Right atrium auricular region (tissue), 2 donors: Measurements from ENCODE around the gene VPS11. TPM values are rescaled to one million over a fixed set of nuclear protein-coding genes. Genes with fewer than 3 reads are reported as not detected.

Experiments
- DNase-seq: peaks from one replicate; pipeline ENCODE4 v3.0.0-alpha.2; 2019; ENCODE audit warnings: low spot score
- H3K27ac ChIP-seq, 2 donors: fragments of 200-600 bp; sonication (generic); 1 replicate in 1 of 2; 2 replicates in 1 of 2; pipeline ENCODE4 v1.5.1; 2016 to 2019
- H3K27me3 ChIP-seq, 2 donors: fragments of 200-600 bp; sonication (generic); one replicate each; pipeline versions ENCODE4 v1.5.1 to v1.6.0; 2017 to 2019
- H3K36me3 ChIP-seq: fragments of 200-600 bp; sonication (generic); one replicate; pipeline ENCODE4 v1.5.1; 2016
- H3K4me1 ChIP-seq, 2 donors: fragments of 200-600 bp; sonication (generic); one replicate each; pipeline versions ENCODE4 v1.5.1 to v1.6.0; 2017 to 2019
- H3K4me3 ChIP-seq, 2 donors: fragments of 200-600 bp; sonication (generic); 1 replicate in 1 of 2; 2 replicates in 1 of 2; pipeline ENCODE4 v1.5.1; 2017 to 2019; ENCODE audit warnings: mild to moderate bottlenecking in 1 of 2, moderate library complexity in 1 of 2
- H3K9me3 ChIP-seq, 2 donors: fragments of 200-600 bp; sonication (generic); one replicate each; pipeline ENCODE4 v1.5.1; 2019
- total RNA-seq, 2 donors: library from RNA; depleted of rRNA; stranded (reverse); fragments of >200 nt; gene quantifications; one replicate each; pipeline ENCODE4 v1.1.0, GENCODE V29; 2016
- TF ChIP-seq, protein P1 (sequence below), 2 donors: fragments of 200-600 bp; sonication (generic); IDR thresholded peaks; one replicate each; pipeline ENCODE4 v1.5.1; 2019; ENCODE audit warnings: antibody characterized with exemption in 2 of 2

The VPS11 gene
- total RNA-seq, 2 donors from 2014 or later = 22.0 to 23.7 TPM

DNA sequence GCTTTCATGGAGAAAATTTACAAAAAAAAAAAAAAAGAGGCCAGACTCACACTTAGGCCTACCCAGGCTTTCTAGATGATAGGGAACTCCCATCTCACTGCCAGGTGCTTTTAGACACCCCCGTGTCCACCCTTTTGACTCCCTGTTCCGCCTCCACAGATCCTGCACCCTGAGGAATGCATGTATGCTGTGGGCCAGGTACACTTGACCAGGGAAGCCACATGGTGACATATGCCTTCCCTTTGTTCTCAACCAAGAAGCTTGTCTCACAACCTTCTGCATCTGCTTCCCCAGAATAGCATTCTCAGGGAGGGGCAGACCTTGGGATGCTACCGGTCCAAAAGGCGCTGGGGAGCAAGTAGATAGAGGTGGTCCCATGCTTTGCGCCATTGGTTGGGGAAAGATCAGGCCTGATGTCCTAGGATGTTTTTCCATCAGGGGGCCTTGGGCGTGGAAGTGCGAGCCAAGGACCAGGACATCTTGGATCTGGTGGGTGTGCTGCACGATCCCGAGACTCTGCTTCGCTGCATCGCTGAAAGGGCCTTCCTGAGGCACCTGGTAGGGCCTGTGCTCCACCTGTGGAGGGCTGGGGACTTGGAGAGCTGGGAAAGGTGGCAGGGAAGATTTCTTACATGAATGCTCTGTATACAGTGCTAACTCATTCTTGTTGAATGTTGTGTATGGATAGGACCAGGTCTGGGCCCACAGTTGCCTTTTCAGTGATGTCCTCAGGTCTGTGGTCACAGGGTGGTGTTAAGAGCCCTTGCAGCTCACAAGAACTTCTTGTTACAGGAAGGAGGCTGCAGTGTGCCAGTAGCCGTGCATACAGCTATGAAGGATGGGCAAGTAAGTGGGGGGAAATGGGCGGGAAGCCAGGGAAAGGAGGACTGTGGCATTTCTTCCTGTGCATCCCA is 24.6 kb downstream of the VPS11 start:
- TF ChIP-seq, protein P1, sequence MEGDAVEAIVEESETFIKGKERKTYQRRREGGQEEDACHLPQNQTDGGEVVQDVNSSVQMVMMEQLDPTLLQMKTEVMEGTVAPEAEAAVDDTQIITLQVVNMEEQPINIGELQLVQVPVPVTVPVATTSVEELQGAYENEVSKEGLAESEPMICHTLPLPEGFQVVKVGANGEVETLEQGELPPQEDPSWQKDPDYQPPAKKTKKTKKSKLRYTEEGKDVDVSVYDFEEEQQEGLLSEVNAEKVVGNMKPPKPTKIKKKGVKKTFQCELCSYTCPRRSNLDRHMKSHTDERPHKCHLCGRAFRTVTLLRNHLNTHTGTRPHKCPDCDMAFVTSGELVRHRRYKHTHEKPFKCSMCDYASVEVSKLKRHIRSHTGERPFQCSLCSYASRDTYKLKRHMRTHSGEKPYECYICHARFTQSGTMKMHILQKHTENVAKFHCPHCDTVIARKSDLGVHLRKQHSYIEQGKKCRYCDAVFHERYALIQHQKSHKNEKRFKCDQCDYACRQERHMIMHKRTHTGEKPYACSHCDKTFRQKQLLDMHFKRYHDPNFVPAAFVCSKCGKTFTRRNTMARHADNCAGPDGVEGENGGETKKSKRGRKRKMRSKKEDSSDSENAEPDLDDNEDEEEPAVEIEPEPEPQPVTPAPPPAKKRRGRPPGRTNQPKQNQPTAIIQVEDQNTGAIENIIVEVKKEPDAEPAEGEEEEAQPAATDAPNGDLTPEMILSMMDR (IDR thresholded peaks at IDR 0.05) = no peak
- H3K36me3 ChIP-seq = peaks cover 14% of the 10 kb centered on the region
- H3K27me3 ChIP-seq = no peaks in the 10 kb centered on the region
- no peak overlapping the region for H3K4me3 ChIP-seq
- H3K9me3 ChIP-seq = no peaks in the 10 kb centered on the region
- DNase-seq = no peak
- H3K27ac ChIP-seq = no peak overlapping the region
- H3K4me1 ChIP-seq = peaks cover 0 to 26% of the 10 kb centered on the region in 2 donors

DNA sequence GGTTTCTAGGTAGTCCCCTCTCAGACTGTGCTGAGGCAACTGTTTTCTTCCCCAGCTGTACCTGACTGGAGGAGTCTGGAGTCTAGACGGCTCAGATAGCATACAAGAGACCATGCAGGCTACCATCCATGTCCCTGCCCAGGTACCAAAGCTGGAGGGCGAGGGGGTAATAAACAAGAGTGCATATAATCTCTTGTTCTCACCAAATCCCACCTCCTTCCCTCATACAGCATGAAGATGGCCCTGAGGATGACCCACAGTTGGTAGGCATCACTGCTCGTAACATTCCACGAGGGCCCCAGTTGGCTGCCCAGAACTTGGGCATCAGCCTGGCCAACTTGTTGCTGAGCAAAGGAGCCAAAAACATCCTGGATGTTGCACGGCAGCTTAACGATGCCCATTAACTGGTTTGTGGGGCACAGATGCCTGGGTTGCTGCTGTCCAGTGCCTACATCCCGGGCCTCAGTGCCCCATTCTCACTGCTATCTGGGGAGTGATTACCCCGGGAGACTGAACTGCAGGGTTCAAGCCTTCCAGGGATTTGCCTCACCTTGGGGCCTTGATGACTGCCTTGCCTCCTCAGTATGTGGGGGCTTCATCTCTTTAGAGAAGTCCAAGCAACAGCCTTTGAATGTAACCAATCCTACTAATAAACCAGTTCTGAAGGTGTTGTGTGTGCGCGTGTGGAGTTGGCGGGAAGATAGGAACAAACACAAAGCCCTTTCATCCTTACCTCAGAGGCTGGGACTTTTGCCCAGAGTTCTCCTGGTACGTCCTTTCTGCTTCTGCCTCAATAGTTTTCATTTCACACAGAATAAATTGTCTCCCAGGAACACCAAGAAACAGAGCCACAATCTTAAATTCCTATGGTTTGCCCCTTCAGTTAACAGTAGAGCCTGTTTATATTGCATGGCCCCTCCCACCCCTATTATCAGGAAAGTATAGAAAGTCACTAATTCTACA is 25.5 kb downstream of the VPS11 start:
- H3K36me3 ChIP-seq = peaks cover 23% of the 10 kb centered on the region
- no peaks in the 10 kb centered on the region for H3K27me3 ChIP-seq
- DNase-seq = no peak
- H3K4me3 ChIP-seq = peak overlapping the region; percentile 70 to 76
- peak overlapping the region in 1 of 2 donors; percentile 94 for H3K27ac ChIP-seq
- peaks cover 0 to 26% of the 10 kb centered on the region in 2 donors for H3K4me1 ChIP-seq
- TF ChIP-seq, protein P1 (IDR thresholded peaks at IDR 0.05) = no peak
- no peaks in the 10 kb centered on the region for H3K9me3 ChIP-seq

DNA sequence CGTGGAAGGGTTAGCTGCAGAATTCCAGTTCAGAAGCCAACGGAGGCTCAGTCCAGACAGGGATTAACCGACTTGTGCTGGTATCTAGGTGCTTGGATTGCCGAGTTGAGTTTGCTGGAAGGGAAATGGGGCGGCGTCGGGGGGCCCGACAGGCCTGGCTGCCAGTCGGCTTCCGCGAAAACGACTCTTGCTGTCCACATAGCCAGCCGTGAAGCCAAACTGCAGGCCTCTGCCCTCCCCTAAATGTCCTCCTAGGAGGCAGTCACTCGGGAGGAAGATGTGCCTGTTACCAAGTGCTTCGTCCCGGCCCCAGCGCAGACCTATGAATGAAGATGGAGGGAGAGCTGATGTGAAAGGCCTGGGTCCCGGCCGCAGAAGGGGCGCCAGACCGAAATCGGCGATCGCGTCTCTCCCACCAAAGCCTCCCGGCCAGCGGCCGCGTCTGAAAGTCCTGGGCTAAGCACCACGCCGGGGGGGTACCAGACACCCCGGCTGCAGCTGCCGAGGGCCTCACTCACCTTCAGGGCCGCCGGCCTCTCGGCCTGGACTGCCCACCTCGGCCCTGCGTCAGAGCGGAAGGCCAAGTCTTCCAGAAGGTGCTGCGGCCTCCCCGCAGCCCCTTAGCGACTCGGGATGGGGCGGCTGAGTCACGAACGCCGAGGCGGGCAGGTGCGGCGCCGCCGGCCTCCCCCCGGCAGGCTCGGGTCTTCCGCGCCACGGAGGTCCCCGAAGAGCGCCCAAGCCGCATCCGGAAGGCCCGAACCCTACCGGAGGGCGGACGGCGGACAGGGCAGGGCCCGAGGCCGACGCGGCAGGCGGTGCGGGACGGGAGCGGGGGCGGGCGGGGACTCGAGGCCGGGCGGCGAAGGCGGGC is 26.6 kb downstream of the VPS11 start:
- H3K27me3 ChIP-seq = no peaks in the 10 kb centered on the region
- TF ChIP-seq, protein P1 (IDR thresholded peaks at IDR 0.05) = no peak
- peak overlapping the region; percentile 90 to 94 for H3K27ac ChIP-seq
- H3K4me1 ChIP-seq = peaks cover 0 to 26% of the 10 kb centered on the region in 2 donors
- H3K9me3 ChIP-seq = no peaks in the 10 kb centered on the region
- H3K36me3 ChIP-seq = peaks cover 23% of the 10 kb centered on the region
- no peak for DNase-seq
- peak overlapping the region; percentile 70 to 76 for H3K4me3 ChIP-seq

DNA sequence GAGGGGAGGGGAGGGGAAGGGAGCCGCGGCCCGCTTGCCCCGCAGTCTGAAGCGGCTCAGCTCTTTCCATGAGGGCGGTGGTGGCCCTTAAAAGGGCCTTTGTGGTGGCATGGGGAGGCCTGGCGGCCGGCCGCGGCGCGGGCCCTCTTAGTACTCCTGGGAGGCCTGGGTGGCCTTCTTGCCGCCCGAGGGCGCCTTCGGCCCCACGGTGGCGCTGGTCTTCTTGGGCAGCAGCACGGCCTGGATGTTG is 27.1 kb downstream of the VPS11 start:
- Histone ChIP-seq H3K4me1 (peaks cover 0 to 26% of the 10 kb centered on the region in 2 donors), H3K27ac (peak overlapping the region; percentile 90 to 94), H3K36me3 (peaks cover 23% of the 10 kb centered on the region), H3K9me3 (no peaks in the 10 kb centered on the region), H3K4me3 (peak overlapping the region; percentile 70 to 76), H3K27me3 (no peaks in the 10 kb centered on the region)
- DNase-seq = peak; percentile 83
- TF ChIP-seq, protein P1 (IDR thresholded peaks at IDR 0.05) = peak; percentile 60 to 89
